Activated CD8-positive, alpha-beta memory T cell treated with anti-CD3 and anti-CD28 coated beads, Interleukin-2, amount 50 U/mL, for 24 hours (primary cell): ENCODE data around the gene FMNL1.

Experiments
- DNase-seq: peaks from one replicate; pipeline ENCODE4 v3.0.0-alpha.2; 2020; ENCODE audit errors: extremely low read depth

The FMNL1 gene

DNA sequence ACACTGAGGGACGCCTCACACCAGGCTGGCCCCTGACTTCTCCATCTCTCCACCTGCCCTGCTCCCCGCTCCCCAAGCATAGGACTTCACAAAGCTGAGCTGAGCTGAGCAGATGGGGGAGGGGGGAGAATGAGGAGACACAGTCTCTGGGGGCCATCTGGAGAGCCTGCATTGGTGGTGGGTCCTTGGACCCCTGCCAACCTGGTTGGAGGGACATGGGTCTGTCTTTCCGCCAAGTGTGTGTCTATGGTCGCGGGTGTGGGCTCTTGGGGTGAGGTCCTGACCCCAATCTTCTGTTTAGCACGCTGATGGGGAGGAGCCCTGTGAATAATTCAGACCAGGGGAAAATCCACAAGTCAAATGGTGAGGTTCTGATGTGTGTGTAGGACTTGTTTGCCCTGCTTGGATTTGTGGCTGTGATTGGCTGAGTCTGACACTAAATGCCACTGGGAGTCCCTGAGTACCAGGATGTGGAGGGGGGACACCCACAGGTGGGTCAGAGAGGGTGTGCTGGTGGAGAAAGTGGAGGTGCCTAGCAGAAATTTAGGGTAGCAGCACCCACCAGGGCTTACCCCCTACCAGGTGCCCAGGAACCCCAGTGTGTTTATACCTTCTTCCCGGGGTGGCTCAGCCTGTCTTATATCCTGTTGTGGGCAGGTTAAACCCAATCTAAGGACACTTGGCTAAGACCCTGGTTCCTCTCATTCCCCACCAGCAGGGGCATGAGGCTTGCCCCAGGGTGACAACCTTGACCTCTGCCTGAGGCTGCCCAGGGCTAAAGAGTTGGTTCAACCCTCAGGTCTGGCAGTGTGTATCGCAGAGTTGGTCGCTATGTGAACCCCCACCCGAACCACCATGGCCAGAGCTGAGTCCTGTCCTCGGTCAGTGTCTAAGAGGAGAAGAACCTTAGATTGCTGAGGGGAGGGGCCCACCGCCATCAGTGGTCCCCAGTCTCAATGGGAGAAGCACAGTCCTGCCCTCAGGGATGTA is 2.1 kb downstream of the FMNL1 start:
- DNase-seq: no peak

GRCh38 chr17:45224671-45225050 is 3.0 kb downstream of the FMNL1 start:
- no peak for DNase-seq

DNA sequence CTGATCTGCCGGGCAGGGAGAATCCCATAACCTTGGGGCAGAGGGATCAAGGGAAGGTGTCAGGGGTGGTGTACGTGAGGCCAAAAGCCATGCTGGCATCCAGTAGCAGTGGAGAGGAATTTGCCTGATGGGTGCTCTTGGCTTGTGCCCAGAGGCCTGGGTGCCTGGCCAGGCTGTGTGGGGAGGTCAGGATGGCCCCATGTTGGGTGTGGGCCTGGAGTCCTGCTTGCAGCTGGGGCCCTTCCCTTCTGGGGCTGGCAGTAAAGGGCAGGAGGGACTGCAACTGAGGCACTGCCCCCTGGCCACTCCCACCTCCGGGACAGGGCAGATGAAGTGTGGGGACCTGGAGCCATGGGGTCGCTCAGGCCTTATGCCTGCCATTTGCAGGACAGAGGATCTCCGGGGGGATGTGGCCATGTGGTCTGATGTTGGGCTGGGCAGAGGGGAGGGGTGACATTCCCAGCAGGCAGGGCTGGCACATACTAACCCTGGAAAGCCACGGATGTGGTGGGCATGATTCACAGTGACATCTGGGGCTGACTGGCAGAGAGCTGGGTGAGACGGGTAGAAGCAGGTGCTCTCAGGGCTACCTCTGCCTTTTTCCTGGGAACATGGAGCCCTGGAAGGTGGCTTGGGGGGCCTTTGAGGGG is 3.5 kb downstream of the FMNL1 start:
- no peak for DNase-seq

DNA sequence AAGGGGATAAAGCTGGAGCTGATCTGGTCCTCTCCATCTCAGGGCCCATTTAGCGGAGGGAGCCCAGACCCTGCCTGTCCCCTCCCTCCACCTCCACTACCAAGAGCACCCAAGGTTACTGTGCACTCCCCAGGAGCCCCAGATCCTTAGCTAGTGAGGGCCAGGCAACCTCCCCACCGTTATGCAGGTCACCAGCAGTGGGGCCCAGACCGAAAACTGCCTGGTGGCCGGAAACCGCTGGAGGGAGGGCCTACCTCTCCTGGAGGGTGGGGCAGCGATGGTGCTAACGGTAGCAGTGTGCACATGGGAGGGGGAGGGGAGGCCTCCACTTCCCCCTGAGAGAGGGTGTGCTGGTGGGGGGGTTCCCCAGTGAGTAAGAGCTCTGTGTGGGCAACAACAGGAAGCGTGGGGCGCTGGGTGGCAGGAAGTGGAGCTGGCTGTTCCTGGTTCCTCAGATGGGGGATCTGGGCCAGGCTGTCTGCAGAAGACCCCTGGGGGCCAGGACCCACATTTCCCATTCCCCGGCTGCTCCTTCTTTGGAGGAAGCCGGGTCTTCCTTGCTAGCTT is 4.4 kb downstream of the FMNL1 start:
- peak; percentile 87 for DNase-seq

GRCh38 chr17:45226576-45226975 is 4.9 kb downstream of the FMNL1 start:
- no peak for DNase-seq

DNA sequence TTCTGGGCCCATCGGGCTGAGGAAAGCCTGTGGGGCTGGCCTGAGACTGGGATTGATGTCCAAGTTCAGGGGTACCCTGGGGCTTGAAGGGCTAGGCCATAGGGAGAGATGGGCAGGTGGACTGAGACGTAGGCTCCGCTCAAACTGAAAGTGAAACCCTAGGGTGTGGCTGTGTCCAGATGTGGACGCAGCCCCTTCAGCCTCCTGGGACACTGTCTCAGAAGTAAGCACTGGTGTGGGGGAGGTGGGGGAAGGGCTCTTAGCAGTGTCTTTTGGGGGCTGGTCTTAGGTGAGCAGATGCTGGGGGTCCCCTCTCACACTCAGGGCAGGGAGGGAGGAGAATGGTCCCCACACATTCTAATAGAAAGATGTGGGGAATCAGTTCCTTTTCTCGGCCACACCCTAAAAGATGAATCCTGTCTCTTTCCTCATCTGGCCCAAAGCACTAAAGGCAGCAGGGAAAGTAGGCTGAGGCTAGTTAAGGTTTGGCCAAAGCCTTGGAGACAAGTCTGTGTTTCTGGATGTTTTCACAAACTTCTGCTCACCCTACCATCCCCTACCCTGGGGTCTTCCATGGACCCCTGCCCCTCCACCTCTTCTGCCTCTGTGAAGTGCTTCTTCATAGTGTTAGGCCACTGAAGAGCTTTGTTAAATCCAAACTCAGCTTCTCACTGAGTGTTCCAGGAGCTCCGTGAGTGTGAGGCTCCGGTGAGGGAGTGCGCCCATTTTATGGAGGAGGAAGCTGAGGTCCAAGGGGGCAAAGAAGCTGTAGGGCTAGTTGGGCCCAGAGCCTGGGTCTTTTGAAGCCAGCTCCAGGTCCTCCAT is 5.6 kb downstream of the FMNL1 start:
- DNase-seq: no peak

DNA sequence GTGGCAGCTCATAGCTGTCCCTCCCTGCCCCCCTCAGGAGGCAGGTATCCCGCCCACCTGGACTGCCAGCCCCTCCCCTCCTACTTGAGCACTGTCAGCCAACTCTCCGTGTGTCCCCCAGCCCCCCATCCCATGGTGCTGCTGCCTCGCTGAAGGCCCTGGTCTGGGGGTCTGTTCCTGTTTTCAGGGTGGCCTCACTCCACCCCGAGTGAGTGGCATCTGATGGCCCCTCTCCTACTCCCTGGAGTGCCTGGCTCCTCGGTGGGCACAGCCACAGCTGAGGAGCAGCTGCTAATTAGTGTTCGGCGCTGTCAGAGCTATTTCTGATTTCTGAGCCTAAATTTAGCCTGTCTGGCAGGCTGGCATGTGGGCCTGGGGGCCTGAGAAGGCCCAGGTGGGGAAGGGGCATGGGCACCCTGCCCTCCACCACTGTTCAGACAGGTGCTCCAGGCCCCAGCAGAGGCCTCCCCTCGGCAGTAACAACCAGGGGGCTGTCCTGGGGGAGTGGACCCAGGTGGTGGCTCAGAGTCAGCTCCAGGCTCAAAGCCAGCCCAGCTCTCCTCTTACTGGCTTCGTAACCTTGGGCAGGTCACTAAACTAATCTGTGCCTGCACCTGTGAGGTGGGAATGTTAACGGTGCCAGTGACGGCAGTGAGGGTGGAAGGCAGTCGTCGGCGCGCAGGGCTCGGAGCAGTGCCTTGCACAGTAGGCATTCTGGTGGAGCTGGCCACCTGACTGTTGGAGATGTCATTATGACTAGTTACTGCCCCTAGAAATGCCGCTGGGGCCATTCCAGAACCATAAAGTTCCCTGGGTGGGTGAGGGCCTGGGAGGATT is 6.5 kb downstream of the FMNL1 start:
- DNase-seq: no peak

DNA sequence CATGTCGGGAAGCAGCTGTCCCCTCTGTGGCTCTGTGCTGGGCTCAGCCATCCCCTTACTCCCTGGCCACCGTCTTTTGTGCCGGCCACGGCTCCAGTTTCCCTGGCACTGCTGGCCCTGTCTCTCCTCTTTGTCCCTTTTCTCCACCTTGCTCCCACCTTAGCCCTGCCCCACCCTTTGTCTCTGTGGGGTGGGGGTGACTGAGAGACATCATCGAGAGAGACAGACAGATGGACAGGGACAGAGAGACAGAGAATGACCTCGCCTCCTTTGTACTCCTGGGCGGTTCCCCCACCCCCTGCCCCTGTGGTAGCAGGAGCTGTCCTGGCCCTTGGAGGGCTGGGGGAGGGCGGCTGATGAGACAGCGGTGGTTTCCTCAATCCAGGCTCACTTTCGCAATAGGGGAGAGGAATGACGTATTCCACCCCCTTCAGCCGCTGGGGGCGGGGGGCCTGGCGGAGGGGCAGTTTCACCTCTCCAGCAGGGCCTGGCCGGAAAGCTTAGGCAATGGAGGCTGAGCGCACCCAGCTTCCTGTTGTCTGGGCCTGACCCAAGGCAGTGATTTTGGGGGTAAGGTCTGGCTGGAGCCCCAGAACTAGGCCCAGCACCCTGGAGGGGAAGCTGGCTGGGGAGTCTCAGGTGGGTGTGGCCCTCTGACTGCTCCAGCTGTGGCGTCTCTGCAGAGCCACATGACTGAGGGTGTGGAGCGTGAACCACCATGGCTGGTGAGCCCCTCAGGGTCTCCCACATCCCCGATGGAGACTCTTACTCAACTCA is 7.3 kb downstream of the FMNL1 start:
- peak; percentile 74 for DNase-seq

DNA sequence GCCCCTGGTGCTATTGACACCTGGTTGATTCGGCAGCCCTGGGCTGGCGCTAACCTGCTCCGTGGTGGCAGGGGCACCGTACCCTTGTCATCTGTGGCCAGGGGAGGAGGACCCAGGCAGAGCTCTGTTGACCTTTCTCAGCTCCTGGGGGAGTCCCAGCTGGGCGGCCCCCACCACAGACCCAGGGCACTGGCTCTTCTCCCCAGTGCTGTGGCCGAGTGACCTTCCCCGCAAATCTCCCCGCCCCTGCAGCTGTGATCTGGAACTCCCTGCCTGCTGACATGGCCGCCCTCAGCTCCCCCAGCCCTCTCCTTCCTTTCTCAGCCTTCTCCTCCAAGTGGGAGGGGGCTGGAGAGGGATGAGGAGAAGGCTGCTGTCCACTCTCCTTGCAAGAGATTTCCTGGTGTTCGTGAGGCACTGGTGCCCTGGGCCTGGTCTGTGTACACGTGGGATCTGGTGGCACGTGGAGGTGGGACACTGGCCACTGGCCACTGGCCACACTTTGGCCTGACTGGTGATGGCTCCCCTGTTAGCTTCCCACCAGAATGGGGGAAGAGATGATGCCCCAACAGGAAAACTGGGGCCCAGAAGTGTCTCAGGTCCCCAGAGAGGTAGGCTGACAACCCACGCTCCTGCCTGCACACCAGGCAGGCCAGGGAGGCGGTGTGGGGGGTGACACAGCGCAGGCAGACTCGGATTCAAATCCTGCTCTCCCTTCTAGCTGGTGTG is 8.2 kb downstream of the FMNL1 start:
- DNase-seq: no peak

- DNase-seq: no peak
These were observed 8.7 kb downstream of the FMNL1 start for GRCh38 chr17:45230410-45230786.

GRCh38 chr17:45230787-45231480 is 9.2 kb downstream of the FMNL1 start:
- DNase-seq: no peak

- no peak for DNase-seq
These were observed 9.9 kb downstream of the FMNL1 start for GRCh38 chr17:45231481-45232116.

- no peak for DNase-seq
These were observed 11.1 kb downstream of the FMNL1 start for GRCh38 chr17:45232514-45233422.

- DNase-seq: no peak
These were observed 11.8 kb downstream of the FMNL1 start for GRCh38 chr17:45233423-45233924.

- DNase-seq: no peak
These were observed 13.1 kb downstream of the FMNL1 start for GRCh38 chr17:45234641-45235415.
